Transverse colon (tissue), 4 donors: ENCODE data around the gene DCAF8.

ENCODE experiments used
- EP300 ChIP-seq: sonication (generic); formaldehyde crosslinking; IDR thresholded peaks from one replicate; pipeline ENCODE4 v1.6.1; 2017; ENCODE audit warnings: antibody characterized with exemption, low read depth
- POLR2A ChIP-seq: fragments of 450-650 bp; IDR thresholded peaks from one replicate; pipeline ENCODE4 v1.6.1; 2016; ENCODE audit warnings: antibody characterized with exemption, mild to moderate bottlenecking, moderate library complexity
- POLR2AphosphoS5 ChIP-seq, 3 donors: sonication (generic); formaldehyde crosslinking; IDR thresholded peaks; one replicate each; pipeline ENCODE4 v1.6.1; 2016; ENCODE audit warnings: antibody characterized with exemption in 3 of 3
- TF ChIP-seq, protein P1 (sequence below), 5 experiments: fragments of 200-600 bp in 3 of 5; fragments of 450-650 bp in 2 of 5; sonication (generic) in 3 of 5; IDR thresholded peaks; 1 replicate in 2 of 5; 2 replicates in 3 of 5; pipeline ENCODE4 v1.5.1; 2016 to 2017; ENCODE audit warnings: antibody characterized with exemption in 5 of 5, inconsistent platforms in 3 of 5, mild to moderate bottlenecking in 2 of 5, moderate library complexity in 1 of 5

DNA sequence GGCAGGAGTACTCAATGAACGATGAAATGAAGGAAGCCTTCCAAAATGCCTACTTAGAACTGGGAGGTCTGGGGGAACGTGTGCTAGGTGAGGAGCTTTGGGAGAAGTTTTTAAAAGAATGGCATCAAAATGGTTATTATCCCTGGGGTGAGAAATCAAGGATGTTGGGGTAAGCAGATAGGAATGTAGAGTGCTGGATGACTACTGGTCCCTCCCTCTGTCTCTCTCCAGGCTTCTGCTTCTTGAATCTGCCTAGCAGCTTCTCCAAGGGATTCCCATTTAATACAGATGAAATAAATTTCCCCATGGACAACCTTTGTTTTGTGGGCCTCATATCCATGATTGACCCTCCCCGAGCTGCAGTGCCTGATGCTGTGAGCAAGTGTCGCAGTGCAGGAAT, 91.0 kb downstream of the DCAF8 start:
- TF ChIP-seq, protein P1, sequence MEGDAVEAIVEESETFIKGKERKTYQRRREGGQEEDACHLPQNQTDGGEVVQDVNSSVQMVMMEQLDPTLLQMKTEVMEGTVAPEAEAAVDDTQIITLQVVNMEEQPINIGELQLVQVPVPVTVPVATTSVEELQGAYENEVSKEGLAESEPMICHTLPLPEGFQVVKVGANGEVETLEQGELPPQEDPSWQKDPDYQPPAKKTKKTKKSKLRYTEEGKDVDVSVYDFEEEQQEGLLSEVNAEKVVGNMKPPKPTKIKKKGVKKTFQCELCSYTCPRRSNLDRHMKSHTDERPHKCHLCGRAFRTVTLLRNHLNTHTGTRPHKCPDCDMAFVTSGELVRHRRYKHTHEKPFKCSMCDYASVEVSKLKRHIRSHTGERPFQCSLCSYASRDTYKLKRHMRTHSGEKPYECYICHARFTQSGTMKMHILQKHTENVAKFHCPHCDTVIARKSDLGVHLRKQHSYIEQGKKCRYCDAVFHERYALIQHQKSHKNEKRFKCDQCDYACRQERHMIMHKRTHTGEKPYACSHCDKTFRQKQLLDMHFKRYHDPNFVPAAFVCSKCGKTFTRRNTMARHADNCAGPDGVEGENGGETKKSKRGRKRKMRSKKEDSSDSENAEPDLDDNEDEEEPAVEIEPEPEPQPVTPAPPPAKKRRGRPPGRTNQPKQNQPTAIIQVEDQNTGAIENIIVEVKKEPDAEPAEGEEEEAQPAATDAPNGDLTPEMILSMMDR (IDR thresholded peaks at IDR 0.05), result no peak
- TF ChIP-seq POLR2A, result no peak
- no peak for TF ChIP-seq EP300
- no peak for TF ChIP-seq POLR2AphosphoS5 (IDR thresholded peaks at IDR 0.05)
